ENCODE data around the gene SSPN.

Gene SSPN

GRCh38 chr12:26164118-26164517 is 31.3 kb upstream of the SSPN start:
- no peak overlapping the region for H3K9ac ChIP-seq (ENCODE audit: low read depth, low read length)
- H3K27me3 ChIP-seq (ENCODE audit: control insufficient read depth, insufficient read depth, low read length) = no peaks in the 10 kb centered on the region
- no peak overlapping the region for H3K4me3 ChIP-seq (ENCODE audit: low read depth, low read length)

GRCh38 chr12:26172013-26172412 is 23.4 kb upstream of the SSPN start:
- no peaks in the 10 kb centered on the region for H3K9me3 ChIP-seq (ENCODE audit: control insufficient read depth, insufficient read depth, low read length)
- H3K9ac ChIP-seq (ENCODE audit: low read depth, low read length) = no peak overlapping the region
- no peaks in the 10 kb centered on the region for H3K27me3 ChIP-seq (ENCODE audit: control insufficient read depth, insufficient read depth, low read length)
- no peaks in the 10 kb centered on the region for H3K36me3 ChIP-seq (ENCODE audit: control insufficient read depth, insufficient read depth, low read length)
- no peak overlapping the region for H3K4me3 ChIP-seq (ENCODE audit: low read depth, low read length)
- H3K4me1 ChIP-seq (ENCODE audit: control insufficient read depth, insufficient read depth, low read length) = no peaks in the 10 kb centered on the region

More at GRCh38 chr12:26164118-26164517, 31.3 kb upstream of the SSPN start:
- no peaks in the 10 kb centered on the region for H3K36me3 ChIP-seq (ENCODE audit: control insufficient read depth, insufficient read depth, low read length)
- H3K9me3 ChIP-seq (ENCODE audit: control insufficient read depth, insufficient read depth, low read length) = no peaks in the 10 kb centered on the region
- no peaks in the 10 kb centered on the region for H3K4me1 ChIP-seq (ENCODE audit: control insufficient read depth, insufficient read depth, low read length)

GRCh38 chr12:26172539-26172938 is 22.8 kb upstream of the SSPN start:
- H3K4me3 ChIP-seq (ENCODE audit: low read depth, low read length) = no peak overlapping the region
- no peak overlapping the region for H3K9ac ChIP-seq (ENCODE audit: low read depth, low read length)
- no peaks in the 10 kb centered on the region for H3K27me3 ChIP-seq (ENCODE audit: control insufficient read depth, insufficient read depth, low read length)
- no peaks in the 10 kb centered on the region for H3K9me3 ChIP-seq (ENCODE audit: control insufficient read depth, insufficient read depth, low read length)
- no peaks in the 10 kb centered on the region for H3K36me3 ChIP-seq (ENCODE audit: control insufficient read depth, insufficient read depth, low read length)
- no peaks in the 10 kb centered on the region for H3K4me1 ChIP-seq (ENCODE audit: control insufficient read depth, insufficient read depth, low read length)

- Histone ChIP-seq H3K4me3 (ENCODE audit: low read depth, low read length) (no peak overlapping the region), H3K9me3 (ENCODE audit: control insufficient read depth, insufficient read depth, low read length) (no peaks in the 10 kb centered on the region), H3K27me3 (ENCODE audit: control insufficient read depth, insufficient read depth, low read length) (no peaks in the 10 kb centered on the region), H3K36me3 (ENCODE audit: control insufficient read depth, insufficient read depth, low read length) (no peaks in the 10 kb centered on the region), H3K9ac (ENCODE audit: low read depth, low read length) (no peak overlapping the region), H3K4me1 (ENCODE audit: control insufficient read depth, insufficient read depth, low read length) (no peaks in the 10 kb centered on the region)
Observed at GRCh38 chr12:26172946-26173552, 22.3 kb upstream of the SSPN start.

- Histone ChIP-seq H3K9me3 (ENCODE audit: control insufficient read depth, insufficient read depth, low read length) (no peaks in the 10 kb centered on the region), H3K4me1 (ENCODE audit: control insufficient read depth, insufficient read depth, low read length) (no peaks in the 10 kb centered on the region), H3K4me3 (ENCODE audit: low read depth, low read length) (no peak overlapping the region), H3K27me3 (ENCODE audit: control insufficient read depth, insufficient read depth, low read length) (no peaks in the 10 kb centered on the region), H3K36me3 (ENCODE audit: control insufficient read depth, insufficient read depth, low read length) (no peaks in the 10 kb centered on the region), H3K9ac (ENCODE audit: low read depth, low read length) (no peak overlapping the region)
Observed at GRCh38 chr12:26176725-26177124, 18.6 kb upstream of the SSPN start.

- Histone ChIP-seq H3K9ac (ENCODE audit: low read depth, low read length) (no peak overlapping the region), H3K9me3 (ENCODE audit: control insufficient read depth, insufficient read depth, low read length) (no peaks in the 10 kb centered on the region), H3K4me1 (ENCODE audit: control insufficient read depth, insufficient read depth, low read length) (no peaks in the 10 kb centered on the region), H3K36me3 (ENCODE audit: control insufficient read depth, insufficient read depth, low read length) (no peaks in the 10 kb centered on the region), H3K27me3 (ENCODE audit: control insufficient read depth, insufficient read depth, low read length) (no peaks in the 10 kb centered on the region), H3K4me3 (ENCODE audit: low read depth, low read length) (no peak overlapping the region)
Observed at GRCh38 chr12:26177283-26177682, 18.1 kb upstream of the SSPN start.

- no peaks in the 10 kb centered on the region for H3K9me3 ChIP-seq (ENCODE audit: control insufficient read depth, insufficient read depth, low read length)
- no peaks in the 10 kb centered on the region for H3K27me3 ChIP-seq (ENCODE audit: control insufficient read depth, insufficient read depth, low read length)
- H3K4me3 ChIP-seq (ENCODE audit: low read depth, low read length) = no peak overlapping the region
- no peak overlapping the region for H3K9ac ChIP-seq (ENCODE audit: low read depth, low read length)
- no peaks in the 10 kb centered on the region for H3K36me3 ChIP-seq (ENCODE audit: control insufficient read depth, insufficient read depth, low read length)
- no peaks in the 10 kb centered on the region for H3K4me1 ChIP-seq (ENCODE audit: control insufficient read depth, insufficient read depth, low read length)
Observed at GRCh38 chr12:26179826-26180225, 15.5 kb upstream of the SSPN start.

- H3K36me3 ChIP-seq (ENCODE audit: control insufficient read depth, insufficient read depth, low read length) = no peaks in the 10 kb centered on the region
- no peaks in the 10 kb centered on the region for H3K9me3 ChIP-seq (ENCODE audit: control insufficient read depth, insufficient read depth, low read length)
- H3K4me3 ChIP-seq (ENCODE audit: low read depth, low read length) = no peak overlapping the region
- H3K4me1 ChIP-seq (ENCODE audit: control insufficient read depth, insufficient read depth, low read length) = no peaks in the 10 kb centered on the region
- H3K9ac ChIP-seq (ENCODE audit: low read depth, low read length) = no peak overlapping the region
- H3K27me3 ChIP-seq (ENCODE audit: control insufficient read depth, insufficient read depth, low read length) = no peaks in the 10 kb centered on the region
Observed at GRCh38 chr12:26182377-26182776, 13.0 kb upstream of the SSPN start.

GRCh38 chr12:26185532-26186320 is 9.6 kb upstream of the SSPN start:
- no peaks in the 10 kb centered on the region for H3K4me1 ChIP-seq (ENCODE audit: control insufficient read depth, insufficient read depth, low read length)
- H3K4me3 ChIP-seq (ENCODE audit: low read depth, low read length) = no peak overlapping the region
- H3K9me3 ChIP-seq (ENCODE audit: control insufficient read depth, insufficient read depth, low read length) = no peaks in the 10 kb centered on the region

GRCh38 chr12:26187014-26187798 is 8.2 kb upstream of the SSPN start:
- Histone ChIP-seq H3K4me1 (ENCODE audit: control insufficient read depth, insufficient read depth, low read length) (no peaks in the 10 kb centered on the region), H3K4me3 (ENCODE audit: low read depth, low read length) (no peak overlapping the region), H3K27me3 (ENCODE audit: control insufficient read depth, insufficient read depth, low read length) (no peaks in the 10 kb centered on the region), H3K36me3 (ENCODE audit: control insufficient read depth, insufficient read depth, low read length) (no peaks in the 10 kb centered on the region), H3K9me3 (ENCODE audit: control insufficient read depth, insufficient read depth, low read length) (no peaks in the 10 kb centered on the region), H3K9ac (ENCODE audit: low read depth, low read length) (no peak overlapping the region)

More at GRCh38 chr12:26185532-26186320, 9.6 kb upstream of the SSPN start:
- no peaks in the 10 kb centered on the region for H3K36me3 ChIP-seq (ENCODE audit: control insufficient read depth, insufficient read depth, low read length)
- H3K27me3 ChIP-seq (ENCODE audit: control insufficient read depth, insufficient read depth, low read length) = no peaks in the 10 kb centered on the region
- no peak overlapping the region for H3K9ac ChIP-seq (ENCODE audit: low read depth, low read length)

GRCh38 chr12:26188127-26188526 is 7.2 kb upstream of the SSPN start:
- H3K4me3 ChIP-seq (ENCODE audit: low read depth, low read length) = no peak overlapping the region
- no peaks in the 10 kb centered on the region for H3K27me3 ChIP-seq (ENCODE audit: control insufficient read depth, insufficient read depth, low read length)
- no peak overlapping the region for H3K9ac ChIP-seq (ENCODE audit: low read depth, low read length)
- H3K4me1 ChIP-seq (ENCODE audit: control insufficient read depth, insufficient read depth, low read length) = no peaks in the 10 kb centered on the region
- H3K36me3 ChIP-seq (ENCODE audit: control insufficient read depth, insufficient read depth, low read length) = no peaks in the 10 kb centered on the region
- no peaks in the 10 kb centered on the region for H3K9me3 ChIP-seq (ENCODE audit: control insufficient read depth, insufficient read depth, low read length)

Measured in iPS-15b (cell line).